Tibial nerve (tissue), 4 donors: Measurements from ENCODE around the gene RETNLB. TPM values are rescaled to one million over a fixed set of nuclear protein-coding genes. Genes with fewer than 3 reads are reported as not detected.

Source experiments
- DNase-seq, 2 donors: peaks; one replicate each; pipeline ENCODE4 v3.0.0-alpha.2; 2019; ENCODE audit warnings: low spot score in 2 of 2
- H3K27ac ChIP-seq, 4 donors: fragments of 200-600 bp; sonication (generic) in 3 of 4; one replicate each; pipeline ENCODE4 v1.5.1; 2017 to 2019; ENCODE audit warnings: mild to moderate bottlenecking in 1 of 4
- H3K27me3 ChIP-seq, 2 donors: fragments of 200-600 bp; sonication (generic) in 1 of 2; one replicate each; pipeline versions ENCODE4 v1.5.1 to v1.6.0; 2017 to 2019
- H3K36me3 ChIP-seq, 3 donors: fragments of 200-600 bp; sonication (generic); one replicate each; pipeline ENCODE4 v1.5.1; 2018 to 2019
- H3K4me1 ChIP-seq, 4 donors: fragments of 200-600 bp; sonication (generic) in 3 of 4; one replicate each; pipeline ENCODE4 v1.5.1; 2017 to 2019
- H3K4me3 ChIP-seq, 4 donors: fragments of 200-600 bp; sonication (generic) in 3 of 4; one replicate each; pipeline ENCODE4 v1.5.1; 2017 to 2019; ENCODE audit warnings: mild to moderate bottlenecking in 1 of 4, moderate library complexity in 1 of 4
- H3K9me3 ChIP-seq, 4 donors: fragments of 200-600 bp; sonication (generic) in 3 of 4; one replicate each; pipeline ENCODE4 v1.5.1; 2017 to 2019
- CTCF ChIP-seq, 5 experiments: fragments of 200-600 bp in 3 of 5; fragments of 450-650 bp in 2 of 5; sonication (generic) in 3 of 5; IDR thresholded peaks; one replicate each; pipeline ENCODE4 v1.5.1; 2016 to 2019; ENCODE audit warnings: antibody characterized with exemption in 5 of 5, mild to moderate bottlenecking in 3 of 5, moderate library complexity in 2 of 5
- EP300 ChIP-seq, 2 donors: sonication (generic); formaldehyde crosslinking; IDR thresholded peaks; one replicate each; pipeline ENCODE4 v1.6.1; 2017; ENCODE audit warnings: antibody characterized with exemption in 2 of 2, mild to moderate bottlenecking in 1 of 2
- POLR2A ChIP-seq, 2 donors: fragments of 450-650 bp; IDR thresholded peaks; one replicate each; pipeline ENCODE4 v1.6.1; 2017; ENCODE audit warnings: antibody characterized with exemption in 2 of 2, mild to moderate bottlenecking in 2 of 2, moderate library complexity in 2 of 2
- WGBS, 2 donors: methylation state at CpG; one replicate each; pipeline ENCODE4 v1.1.5; 2018; 5-methylcytosine and 5-hydroxymethylcytosine counted together
- total RNA-seq, 4 donors: library from RNA; depleted of rRNA; stranded (reverse); fragments of >200 nt; gene quantifications; one replicate each; pipeline ENCODE4 v1.1.0, GENCODE V29; 2016

RETNLB gene
- total RNA-seq, result not detected

- no peaks in the 10 kb centered on the region for H3K27me3 ChIP-seq
- no peak within 1 kb of the TSS for H3K4me3 ChIP-seq
- H3K4me1 ChIP-seq, result no peaks in the 10 kb centered on the region
- H3K9me3 ChIP-seq, result no peaks in the 10 kb centered on the region
- TF ChIP-seq EP300 (IDR thresholded peaks at IDR 0.05) (no peak), POLR2A (IDR thresholded peaks at IDR 0.05) (no peak), CTCF (IDR thresholded peaks at IDR 0.05) (no peak)
- 73 to 75% methylated on average over 3 of the region's 3 CpGs for WGBS, 2 donors
- H3K27ac ChIP-seq, result no peak within 1 kb of the TSS
- no peaks in the 10 kb centered on the region for H3K36me3 ChIP-seq
- no peak for DNase-seq
Measured at GRCh38 chr3:108757404-108757982, at the start of gene RETNLB. Gene RETNLB, minus strand, starts transcription at chr3:108757410. Its CDS starts 225 bp downstream, at chr3:108757185.

- H3K36me3 ChIP-seq, result no peaks in the 10 kb centered on the region
- no peak overlapping the region for H3K4me3 ChIP-seq
- no peak overlapping the region for H3K27ac ChIP-seq
- 82 to 88% methylated on average over 4 of the region's 4 CpGs for WGBS, 2 donors
- TF ChIP-seq POLR2A (IDR thresholded peaks at IDR 0.05) (no peak), CTCF (IDR thresholded peaks at IDR 0.05) (no peak), EP300 (IDR thresholded peaks at IDR 0.05) (no peak)
- no peaks in the 10 kb centered on the region for H3K9me3 ChIP-seq
- no peaks in the 10 kb centered on the region for H3K27me3 ChIP-seq
- H3K4me1 ChIP-seq, result no peaks in the 10 kb centered on the region
- DNase-seq, result no peak
Measured at GRCh38 chr3:108806316-108806715, 49.1 kb upstream of the RETNLB start.

GRCh38 chr3:108804966-108805365 is 47.8 kb upstream of the RETNLB start:
- Histone ChIP-seq H3K4me3 (no peak overlapping the region), H3K27me3 (no peaks in the 10 kb centered on the region), H3K36me3 (no peaks in the 10 kb centered on the region), H3K4me1 (no peaks in the 10 kb centered on the region), H3K27ac (no peak overlapping the region), H3K9me3 (no peaks in the 10 kb centered on the region)
- TF ChIP-seq CTCF (IDR thresholded peaks at IDR 0.05), result no peak
- no peak for TF ChIP-seq POLR2A (IDR thresholded peaks at IDR 0.05)
- DNase-seq, result no peak
- WGBS, 2 donors, result 45 to 53% methylated on average over 4 of the region's 4 CpGs

- no peaks in the 10 kb centered on the region for H3K4me1 ChIP-seq
- TF ChIP-seq EP300 (IDR thresholded peaks at IDR 0.05) (no peak), CTCF (IDR thresholded peaks at IDR 0.05) (no peak), POLR2A (IDR thresholded peaks at IDR 0.05) (no peak)
- WGBS, 2 donors, result 50 to 53% methylated on average over 2 of the region's 2 CpGs
- DNase-seq, result no peak
- no peaks in the 10 kb centered on the region for H3K9me3 ChIP-seq
- no peaks in the 10 kb centered on the region for H3K36me3 ChIP-seq
- no peaks in the 10 kb centered on the region for H3K27me3 ChIP-seq
- no peak overlapping the region for H3K27ac ChIP-seq
- no peak overlapping the region for H3K4me3 ChIP-seq
Measured at GRCh38 chr3:108804437-108804836, 47.2 kb upstream of the RETNLB start.

- Histone ChIP-seq H3K9me3 (no peaks in the 10 kb centered on the region), H3K4me3 (no peak overlapping the region), H3K27me3 (no peaks in the 10 kb centered on the region), H3K27ac (no peak overlapping the region), H3K4me1 (no peaks in the 10 kb centered on the region), H3K36me3 (no peaks in the 10 kb centered on the region)
- no peak for TF ChIP-seq POLR2A (IDR thresholded peaks at IDR 0.05)
- DNase-seq, result no peak
- 23 to 35% methylated on average over 3 of the region's 3 CpGs for whole genome bisulfite sequencing, 2 donors
Measured at GRCh38 chr3:108791473-108791872, 34.3 kb upstream of the RETNLB start.

- no peak overlapping the region for H3K4me3 ChIP-seq
- no peak overlapping the region for H3K27ac ChIP-seq
- H3K4me1 ChIP-seq, result no peaks in the 10 kb centered on the region
- no peaks in the 10 kb centered on the region for H3K36me3 ChIP-seq
- no peak for TF ChIP-seq POLR2A (IDR thresholded peaks at IDR 0.05)
- no peak for TF ChIP-seq CTCF (IDR thresholded peaks at IDR 0.05)
- no peak for TF ChIP-seq EP300 (IDR thresholded peaks at IDR 0.05)
- no peaks in the 10 kb centered on the region for H3K27me3 ChIP-seq
- DNase-seq, result no peak
- WGBS, 2 donors, result 82 to 86% methylated on average over 4 of the region's 4 CpGs
- no peaks in the 10 kb centered on the region for H3K9me3 ChIP-seq
Measured at GRCh38 chr3:108780235-108780634, 23.0 kb upstream of the RETNLB start.
